GM12891 (cell line): ENCODE measurements around the gene RBM34.

Experiments used
- PAX5 ChIP-seq: IDR thresholded peaks from 2 replicates; pipeline ENCODE4 v1.6.1; 2011; ENCODE audit warnings: low read length, moderate library complexity, mild to moderate bottlenecking; ENCODE audit not compliant: insufficient read depth, severe bottlenecking
- POLR2A ChIP-seq: IDR thresholded peaks from 2 replicates; pipeline ENCODE4 v1.6.1; 2011; ENCODE audit warnings: low read depth, low read length, control low read depth
- POLR2AphosphoS5 ChIP-seq: IDR thresholded peaks from 2 replicates; pipeline ENCODE4 v1.6.1; 2011; ENCODE audit warnings: low read depth, low read length, control low read depth
- SPI1 ChIP-seq: IDR thresholded peaks from 2 replicates; pipeline ENCODE4 v1.6.1; 2011; ENCODE audit warnings: low read depth, low read length, control low read depth
- TAF1 ChIP-seq: IDR thresholded peaks from 2 replicates; pipeline ENCODE4 v1.6.1; 2011; ENCODE audit warnings: low read depth, low read length, control low read depth

- no peak for TF ChIP-seq POLR2A
- no peak for TF ChIP-seq TAF1
- TF ChIP-seq POLR2AphosphoS5 = no peak
- no peak for TF ChIP-seq SPI1
- no peak for TF ChIP-seq PAX5
These were observed 19.9 kb upstream of the RBM34 start for GRCh38 chr1:235180916-235181460.
